Measurements from ENCODE around the gene UCN. TPM values are rescaled to one million over a fixed set of nuclear protein-coding genes. Genes with fewer than 3 reads are reported as not detected.

UCN gene
- total and polyA plus RNA-seq, 2 donors (not counting 3 experiments of a cell fraction or from before 2014, with no cell fraction given) = 0.75 to 1.2 TPM

GRCh38 chr2:27282892-27283291 is 25.4 kb downstream of the UCN start:
- Histone ChIP-seq H3K9ac (replicated peaks; ENCODE audit: extremely low read depth, insufficient read depth, low read length) (no peak overlapping the region), H4K20me1 (replicated peaks; ENCODE audit: control insufficient read depth, extremely low read depth, insufficient read depth, low read length) (no peaks in the 10 kb centered on the region), H2AFZ (ENCODE audit: low read depth, low read length) (no peak overlapping the region), H3K4me2 (ENCODE audit: insufficient read depth, low read length) (no peak overlapping the region), H3K27me3 (ENCODE audit: control insufficient read depth in 2 of 2, insufficient read depth in 2 of 2, low read length in 2 of 2) (no peaks in the 10 kb centered on the region), H3K4me1 (ENCODE audit: control insufficient read depth, extremely low read depth, insufficient read depth, low read length) (peaks cover 12% of the 10 kb centered on the region), H3K36me3 (ENCODE audit: control insufficient read depth in 2 of 2, extremely low read depth in 1 of 2, insufficient read depth in 2 of 2, low read length in 2 of 2) (no peaks in the 10 kb centered on the region), H3K9me1 (replicated peaks; ENCODE audit: control insufficient read depth, extremely low read depth, insufficient read depth, low read length) (no peaks in the 10 kb centered on the region), H3K4me3 (replicated peaks in 1 of 3; ENCODE audit: insufficient read depth in 1 of 3, low read depth in 1 of 3, low read length in 3 of 3) (no peak overlapping the region), H3K27ac (ENCODE audit: insufficient read depth, low read depth, low read length) (no peak overlapping the region), H3K79me2 (ENCODE audit: control insufficient read depth, insufficient read depth, low read length) (no peaks in the 10 kb centered on the region), H3K9me3 (replicated peaks; ENCODE audit: control insufficient read depth, insufficient read depth, low read length) (no peaks in the 10 kb centered on the region)
- dilution Hi-C loops (cut with MboI; ENCODE audit: extremely low pct_ligation_motif_present, low sequenced_read_pairs) (no loop called here), intact Hi-C loops (cut with micrococcal nuclease) (loop anchor here (10.0 kb wide), 1 partner anchor 318 kb away; no protein-coding TSS in a partner anchor)
- POLR2A ChIA-PET = no interaction called here
- FAIRE-seq (no peak), DNase-seq (ENCODE audit: low read depth, low spot score) (peak; percentile 45)
- no TSS peak for BruUV-seq (replicated peaks)
- CTCF ChIA-PET = interaction anchor here (1.2 to 9.1 kb wide), 8 partner anchors 8 to 198 kb away, joined by 3 to 143 read pairs (median 42); partner anchors contain the start of gene SLC30A3
- TF ChIP-seq, protein P1, sequence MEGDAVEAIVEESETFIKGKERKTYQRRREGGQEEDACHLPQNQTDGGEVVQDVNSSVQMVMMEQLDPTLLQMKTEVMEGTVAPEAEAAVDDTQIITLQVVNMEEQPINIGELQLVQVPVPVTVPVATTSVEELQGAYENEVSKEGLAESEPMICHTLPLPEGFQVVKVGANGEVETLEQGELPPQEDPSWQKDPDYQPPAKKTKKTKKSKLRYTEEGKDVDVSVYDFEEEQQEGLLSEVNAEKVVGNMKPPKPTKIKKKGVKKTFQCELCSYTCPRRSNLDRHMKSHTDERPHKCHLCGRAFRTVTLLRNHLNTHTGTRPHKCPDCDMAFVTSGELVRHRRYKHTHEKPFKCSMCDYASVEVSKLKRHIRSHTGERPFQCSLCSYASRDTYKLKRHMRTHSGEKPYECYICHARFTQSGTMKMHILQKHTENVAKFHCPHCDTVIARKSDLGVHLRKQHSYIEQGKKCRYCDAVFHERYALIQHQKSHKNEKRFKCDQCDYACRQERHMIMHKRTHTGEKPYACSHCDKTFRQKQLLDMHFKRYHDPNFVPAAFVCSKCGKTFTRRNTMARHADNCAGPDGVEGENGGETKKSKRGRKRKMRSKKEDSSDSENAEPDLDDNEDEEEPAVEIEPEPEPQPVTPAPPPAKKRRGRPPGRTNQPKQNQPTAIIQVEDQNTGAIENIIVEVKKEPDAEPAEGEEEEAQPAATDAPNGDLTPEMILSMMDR (IDR thresholded peaks at IDR 0.05; ENCODE audit: extremely low read depth in 1 of 2, insufficient read depth in 1 of 2, low read depth in 1 of 2, low read length in 2 of 2) = no peak
- TF ChIP-seq FOS (IDR thresholded peaks at IDR 0.05; ENCODE audit: borderline replicate concordance, insufficient read depth, low read length) (no peak), MAX (IDR thresholded peaks at IDR 0.05; ENCODE audit: insufficient read depth, insufficient read length) (no peak), GATA2 (IDR thresholded peaks at IDR 0.05; ENCODE audit: insufficient read depth, insufficient read length, low read depth, low read length) (no peak), JUN (IDR thresholded peaks at IDR 0.05; ENCODE audit: borderline replicate concordance, insufficient read depth, insufficient read length, low read depth) (no peak), POLR2AphosphoS5 (IDR thresholded peaks at IDR 0.05; ENCODE audit: insufficient read depth, low read depth, low read length) (no peak)

Data from endothelial cell of umbilical vein (primary cell).